ENCODE measurements around the gene GNAS-AS1. TPM values are rescaled to one million over a fixed set of nuclear protein-coding genes. Genes with fewer than 3 reads are reported as not detected.

The GNAS-AS1 gene
- total RNA-seq, 1 donor from 2014 or later: 4.9 TPM

- Mint-ChIP-seq H3K27me3 (ENCODE audit: unreplicated experiment) (peaks cover 2% of the 10 kb centered on the region), H3K4me1 (ENCODE audit: unreplicated experiment) (no peaks in the 10 kb centered on the region), H3K4me3 (ENCODE audit: unreplicated experiment) (no peak overlapping the region), H3K36me3 (ENCODE audit: low read depth, unreplicated experiment) (no peaks in the 10 kb centered on the region), H3K9me3 (ENCODE audit: unreplicated experiment) (no peaks in the 10 kb centered on the region), H3K27ac (ENCODE audit: unreplicated experiment) (no peak overlapping the region)
- no peak for TF ChIP-seq CTCF (IDR thresholded peaks at IDR 0.05; ENCODE audit: unreplicated experiment)
- no peak for DNase-seq (ENCODE audit: low spot score)
These were observed 39.8 kb downstream of the GNAS-AS1 start for GRCh38 chr20:58810879-58811250.

- Mint-ChIP-seq H3K36me3 (ENCODE audit: low read depth, unreplicated experiment) (no peaks in the 10 kb centered on the region), H3K4me1 (ENCODE audit: unreplicated experiment) (no peaks in the 10 kb centered on the region), H3K9me3 (ENCODE audit: unreplicated experiment) (no peaks in the 10 kb centered on the region), H3K27ac (ENCODE audit: unreplicated experiment) (no peak overlapping the region), H3K27me3 (ENCODE audit: unreplicated experiment) (peaks cover 5% of the 10 kb centered on the region), H3K4me3 (ENCODE audit: unreplicated experiment) (no peak overlapping the region)
- TF ChIP-seq CTCF (IDR thresholded peaks at IDR 0.05; ENCODE audit: unreplicated experiment): no peak
- no peak for DNase-seq (ENCODE audit: low spot score)
These were observed 40.4 kb downstream of the GNAS-AS1 start for GRCh38 chr20:58810116-58810878.

GRCh38 chr20:58808271-58809046, 42.2 kb downstream of the GNAS-AS1 start:
- no peak for TF ChIP-seq CTCF (IDR thresholded peaks at IDR 0.05; ENCODE audit: unreplicated experiment)
- Mint-ChIP-seq H3K4me3 (ENCODE audit: unreplicated experiment) (no peak overlapping the region), H3K4me1 (ENCODE audit: unreplicated experiment) (no peaks in the 10 kb centered on the region), H3K36me3 (ENCODE audit: low read depth, unreplicated experiment) (no peaks in the 10 kb centered on the region), H3K27ac (ENCODE audit: unreplicated experiment) (no peak overlapping the region), H3K27me3 (ENCODE audit: unreplicated experiment) (peaks cover 6% of the 10 kb centered on the region), H3K9me3 (ENCODE audit: unreplicated experiment) (no peaks in the 10 kb centered on the region)
- no peak for DNase-seq (ENCODE audit: low spot score)

GRCh38 chr20:58807801-58808200, 42.9 kb downstream of the GNAS-AS1 start:
- H3K4me3 Mint-ChIP-seq (ENCODE audit: unreplicated experiment): no peak overlapping the region
- peaks cover 3% of the 10 kb centered on the region for H3K4me1 Mint-ChIP-seq (ENCODE audit: unreplicated experiment)
- no peaks in the 10 kb centered on the region for H3K9me3 Mint-ChIP-seq (ENCODE audit: unreplicated experiment)
- no peak overlapping the region for H3K27ac Mint-ChIP-seq (ENCODE audit: unreplicated experiment)
- DNase-seq (ENCODE audit: low spot score): no peak
- peaks cover 6% of the 10 kb centered on the region for H3K27me3 Mint-ChIP-seq (ENCODE audit: unreplicated experiment)
- TF ChIP-seq CTCF (IDR thresholded peaks at IDR 0.05; ENCODE audit: unreplicated experiment): no peak
- H3K36me3 Mint-ChIP-seq (ENCODE audit: low read depth, unreplicated experiment): no peaks in the 10 kb centered on the region

GRCh38 chr20:58803533-58803932, 47.2 kb downstream of the GNAS-AS1 start:
- no peak overlapping the region for H3K27ac Mint-ChIP-seq (ENCODE audit: unreplicated experiment)
- peaks cover 4% of the 10 kb centered on the region for H3K27me3 Mint-ChIP-seq (ENCODE audit: unreplicated experiment)
- no peak overlapping the region for H3K4me3 Mint-ChIP-seq (ENCODE audit: unreplicated experiment)
- H3K9me3 Mint-ChIP-seq (ENCODE audit: unreplicated experiment): no peaks in the 10 kb centered on the region
- DNase-seq (ENCODE audit: low spot score): no peak
- TF ChIP-seq CTCF (IDR thresholded peaks at IDR 0.05; ENCODE audit: unreplicated experiment): no peak
- no peaks in the 10 kb centered on the region for H3K36me3 Mint-ChIP-seq (ENCODE audit: low read depth, unreplicated experiment)
- H3K4me1 Mint-ChIP-seq (ENCODE audit: unreplicated experiment): peaks cover 12% of the 10 kb centered on the region
